ENCODE measurements around the gene ADGRF5. TPM values are rescaled to one million over a fixed set of nuclear protein-coding genes. Genes with fewer than 3 reads are reported as not detected.

The ADGRF5 gene, protein sequence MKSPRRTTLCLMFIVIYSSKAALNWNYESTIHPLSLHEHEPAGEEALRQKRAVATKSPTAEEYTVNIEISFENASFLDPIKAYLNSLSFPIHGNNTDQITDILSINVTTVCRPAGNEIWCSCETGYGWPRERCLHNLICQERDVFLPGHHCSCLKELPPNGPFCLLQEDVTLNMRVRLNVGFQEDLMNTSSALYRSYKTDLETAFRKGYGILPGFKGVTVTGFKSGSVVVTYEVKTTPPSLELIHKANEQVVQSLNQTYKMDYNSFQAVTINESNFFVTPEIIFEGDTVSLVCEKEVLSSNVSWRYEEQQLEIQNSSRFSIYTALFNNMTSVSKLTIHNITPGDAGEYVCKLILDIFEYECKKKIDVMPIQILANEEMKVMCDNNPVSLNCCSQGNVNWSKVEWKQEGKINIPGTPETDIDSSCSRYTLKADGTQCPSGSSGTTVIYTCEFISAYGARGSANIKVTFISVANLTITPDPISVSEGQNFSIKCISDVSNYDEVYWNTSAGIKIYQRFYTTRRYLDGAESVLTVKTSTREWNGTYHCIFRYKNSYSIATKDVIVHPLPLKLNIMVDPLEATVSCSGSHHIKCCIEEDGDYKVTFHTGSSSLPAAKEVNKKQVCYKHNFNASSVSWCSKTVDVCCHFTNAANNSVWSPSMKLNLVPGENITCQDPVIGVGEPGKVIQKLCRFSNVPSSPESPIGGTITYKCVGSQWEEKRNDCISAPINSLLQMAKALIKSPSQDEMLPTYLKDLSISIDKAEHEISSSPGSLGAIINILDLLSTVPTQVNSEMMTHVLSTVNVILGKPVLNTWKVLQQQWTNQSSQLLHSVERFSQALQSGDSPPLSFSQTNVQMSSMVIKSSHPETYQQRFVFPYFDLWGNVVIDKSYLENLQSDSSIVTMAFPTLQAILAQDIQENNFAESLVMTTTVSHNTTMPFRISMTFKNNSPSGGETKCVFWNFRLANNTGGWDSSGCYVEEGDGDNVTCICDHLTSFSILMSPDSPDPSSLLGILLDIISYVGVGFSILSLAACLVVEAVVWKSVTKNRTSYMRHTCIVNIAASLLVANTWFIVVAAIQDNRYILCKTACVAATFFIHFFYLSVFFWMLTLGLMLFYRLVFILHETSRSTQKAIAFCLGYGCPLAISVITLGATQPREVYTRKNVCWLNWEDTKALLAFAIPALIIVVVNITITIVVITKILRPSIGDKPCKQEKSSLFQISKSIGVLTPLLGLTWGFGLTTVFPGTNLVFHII (N-terminal part only)
- 10 to 100 TPM in 11 of 12 donors, not detected in 1; 16.0 to 32.7 (median 26.6) TPM for polyA plus RNA-seq (ENCODE audit: insufficient read length in 12 of 12)
- long read RNA-seq, donor 1, result 0 reads
- long read RNA-seq, donor 2, full-length matches to known transcripts, result 1 of 1 reads
- long read RNA-seq, donor 2, partial matches to known transcripts, result 0 of 1 reads
- long read RNA-seq, donor 2, other reads (novel, unspliced or antisense), result 0 of 1 reads
- long read RNA-seq, donor 3, result 0 reads
- long read RNA-seq, donor 4, result 0 reads
- long read RNA-seq, donor 5, full-length matches to known transcripts, result 1 of 13 reads
- long read RNA-seq, donor 5, partial matches to known transcripts, result 12 of 13 reads
- long read RNA-seq, donor 5, other reads (novel, unspliced or antisense), result 0 of 13 reads
- long read RNA-seq, donor 6, full-length matches to known transcripts, result 2 of 2 reads
- long read RNA-seq, donor 6, partial matches to known transcripts, result 0 of 2 reads
- long read RNA-seq, donor 6, other reads (novel, unspliced or antisense), result 0 of 2 reads
- long read RNA-seq, donor 7, result 0 reads
- long read RNA-seq, donor 8, result 0 reads
- long read RNA-seq, donor 9, full-length matches to known transcripts, result 1 of 1 reads
- long read RNA-seq, donor 9, partial matches to known transcripts, result 0 of 1 reads
- long read RNA-seq, donor 9, other reads (novel, unspliced or antisense), result 0 of 1 reads
- long read RNA-seq, donor 10, full-length matches to known transcripts, result 3 of 18 reads
- long read RNA-seq, donor 10, partial matches to known transcripts, result 15 of 18 reads
- long read RNA-seq, donor 10, other reads (novel, unspliced or antisense), result 0 of 18 reads
- long read RNA-seq, donor 11, full-length matches to known transcripts, result 1 of 7 reads
- long read RNA-seq, donor 11, partial matches to known transcripts, result 6 of 7 reads
- long read RNA-seq, donor 11, other reads (novel, unspliced or antisense), result 0 of 7 reads

DNA sequence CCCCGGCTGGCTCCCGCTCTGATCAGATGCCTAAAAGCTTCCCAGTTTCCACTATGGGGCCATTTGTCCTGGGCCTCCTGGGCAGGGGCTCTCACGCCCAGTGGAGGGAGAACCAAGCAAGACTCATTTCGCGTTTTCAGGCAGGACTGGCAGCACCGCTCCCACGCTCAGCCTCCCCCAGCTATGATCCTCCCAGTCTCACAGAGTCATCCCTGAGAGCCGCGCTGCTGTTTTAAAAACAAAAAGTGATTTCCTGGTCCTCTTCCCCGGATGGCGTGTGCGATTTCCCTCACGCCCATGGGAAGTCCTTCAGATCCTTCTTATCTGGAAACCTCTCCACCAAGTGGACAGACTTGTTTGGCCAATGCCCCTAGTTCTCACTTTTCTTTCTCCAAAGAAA is at the start of gene ADGRF5:
Gene ADGRF5 (minus strand): TSS at position 208 of the 400 bp plus-strand sequence. CDS start 15,176 bp downstream, outside the sequence.
- DNase-seq, result no peak

DNA sequence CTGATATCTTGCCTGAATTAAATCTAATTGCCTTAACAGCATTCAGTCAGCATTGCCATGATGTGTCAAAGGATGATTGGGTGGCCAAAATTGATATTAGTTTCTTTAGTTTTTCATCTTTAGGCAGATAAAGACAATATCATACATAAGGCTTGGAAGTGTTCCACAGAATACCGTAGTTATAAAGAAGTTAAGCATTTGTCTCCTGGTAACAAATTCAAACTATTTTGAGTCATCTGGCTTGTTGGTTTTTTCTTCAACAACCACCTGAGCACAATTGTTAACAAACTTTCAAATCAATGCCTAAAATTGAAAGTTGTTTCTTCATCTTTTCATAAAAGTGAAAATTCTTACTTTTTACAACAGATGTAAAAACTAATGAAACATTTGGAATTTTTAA is 47.5 kb upstream of the ADGRF5 start:
- DNase-seq, result no peak

DNA sequence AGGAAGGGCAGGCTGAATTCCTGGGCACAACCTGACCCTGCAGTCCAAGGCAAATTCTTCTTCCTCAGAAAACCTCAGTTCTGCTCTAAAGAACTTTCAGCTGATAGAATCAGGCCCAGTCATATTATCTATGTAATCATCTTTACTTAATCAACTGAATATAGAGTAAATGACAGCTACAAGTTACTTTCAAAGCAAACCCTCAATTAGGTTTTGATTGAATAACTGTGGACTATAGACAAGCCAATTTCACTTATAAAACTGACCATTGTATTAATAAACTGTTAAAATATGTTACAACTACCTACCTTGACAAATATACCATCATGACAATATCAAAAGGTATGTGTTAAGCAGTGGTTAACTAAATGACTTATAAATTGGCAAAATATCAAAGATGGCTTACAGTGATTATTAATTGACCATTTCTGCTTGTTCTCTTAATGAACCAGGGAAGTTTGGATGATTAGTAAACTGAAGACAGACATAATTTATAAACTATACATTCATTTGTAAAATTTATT is 46.1 kb upstream of the ADGRF5 start:
- no peak for DNase-seq

DNA sequence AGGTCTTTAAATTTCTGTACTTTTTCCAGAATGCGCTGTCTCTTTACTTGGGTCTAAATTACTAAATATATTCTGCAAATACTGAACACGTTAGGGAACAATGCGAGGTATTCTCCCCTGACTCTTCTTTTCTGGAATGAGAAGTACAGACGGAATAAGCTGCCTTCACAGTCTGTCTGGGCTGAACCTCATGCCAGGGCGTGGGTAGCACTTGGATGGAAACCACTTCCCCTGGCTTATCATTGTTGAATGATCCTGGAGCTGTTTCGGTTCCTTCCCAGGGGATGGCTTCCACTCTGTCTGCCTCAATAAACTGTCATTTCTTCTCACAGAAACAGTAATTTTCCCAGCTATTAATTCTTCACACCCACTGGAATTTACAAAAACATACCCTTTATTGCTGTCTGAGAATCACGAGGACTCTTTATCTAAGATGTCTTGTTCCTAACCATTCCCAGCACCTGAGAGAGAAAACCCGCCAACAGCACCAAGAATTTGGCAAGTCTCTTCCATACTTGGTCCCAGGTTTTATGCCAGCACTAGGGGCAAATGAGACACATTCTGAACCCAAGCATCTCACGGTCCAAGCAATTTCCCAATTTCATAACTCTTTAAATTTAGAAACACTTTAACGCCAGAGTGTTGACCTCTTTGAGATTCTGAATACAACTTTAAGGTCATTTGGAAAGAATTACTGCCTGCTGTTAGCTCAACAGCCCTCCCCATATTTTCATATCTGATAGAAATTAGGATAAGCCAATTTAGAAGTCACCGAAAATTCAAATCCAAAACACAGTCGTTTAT is 43.2 kb upstream of the ADGRF5 start:
- DNase-seq, result no peak

DNA sequence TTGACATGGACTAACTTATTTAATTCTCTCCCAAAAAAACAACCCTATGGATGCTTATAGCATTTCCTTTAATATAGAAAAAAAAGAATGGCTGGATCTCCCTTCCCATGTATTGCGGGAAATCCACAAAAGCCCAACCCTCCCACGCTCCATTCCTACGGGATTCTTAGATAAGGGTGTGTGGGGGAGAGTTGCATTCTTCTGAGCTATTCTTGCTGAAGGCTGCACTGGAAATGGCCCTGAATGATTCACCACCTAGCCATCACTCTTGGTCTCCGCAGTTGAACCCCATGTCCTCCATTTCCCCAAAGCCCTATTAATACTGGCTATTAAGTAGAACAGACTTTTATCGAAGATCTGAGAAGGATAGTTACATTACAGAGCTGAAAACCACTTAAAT is 41.9 kb upstream of the ADGRF5 start:
- DNase-seq, result no peak

DNA sequence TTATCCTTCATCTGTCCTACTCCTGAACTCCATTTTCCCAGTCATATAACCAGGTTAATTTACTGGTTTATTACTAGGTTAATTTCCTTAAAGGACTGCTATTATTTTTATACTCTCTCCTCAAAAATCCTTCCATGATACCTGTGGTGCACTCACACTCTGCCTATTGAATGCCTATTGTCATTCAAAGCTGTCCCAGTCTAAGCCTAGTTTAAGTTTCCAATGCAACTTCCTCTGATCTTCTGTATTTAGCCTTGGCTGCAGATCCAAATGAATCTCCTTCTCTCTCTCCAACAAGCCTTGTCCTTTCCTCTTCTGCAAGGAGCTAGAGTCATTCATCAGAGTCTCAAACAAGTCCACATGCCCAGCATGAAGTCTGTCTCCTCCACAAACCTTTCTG is 41.3 kb upstream of the ADGRF5 start:
- DNase-seq, result no peak

DNA sequence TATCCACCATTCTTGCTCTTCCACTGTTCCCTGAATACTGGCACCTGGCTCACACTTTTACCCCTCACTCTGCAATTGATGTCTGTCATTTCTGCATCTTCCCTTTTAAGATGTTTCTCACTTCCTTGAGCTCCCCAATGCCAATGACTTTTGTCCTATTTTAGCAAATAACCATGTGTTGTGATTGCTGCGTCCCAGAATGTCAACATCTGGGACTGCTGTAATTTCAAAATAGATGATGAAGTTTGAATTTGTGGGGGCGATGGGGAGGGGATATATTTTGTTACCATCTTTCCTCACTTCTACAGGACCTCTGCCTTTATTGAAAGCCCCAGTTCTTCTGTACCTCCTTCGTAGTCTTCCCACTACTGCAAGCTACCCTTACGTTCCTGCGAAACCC is 40.0 kb upstream of the ADGRF5 start:
- no peak for DNase-seq

DNA sequence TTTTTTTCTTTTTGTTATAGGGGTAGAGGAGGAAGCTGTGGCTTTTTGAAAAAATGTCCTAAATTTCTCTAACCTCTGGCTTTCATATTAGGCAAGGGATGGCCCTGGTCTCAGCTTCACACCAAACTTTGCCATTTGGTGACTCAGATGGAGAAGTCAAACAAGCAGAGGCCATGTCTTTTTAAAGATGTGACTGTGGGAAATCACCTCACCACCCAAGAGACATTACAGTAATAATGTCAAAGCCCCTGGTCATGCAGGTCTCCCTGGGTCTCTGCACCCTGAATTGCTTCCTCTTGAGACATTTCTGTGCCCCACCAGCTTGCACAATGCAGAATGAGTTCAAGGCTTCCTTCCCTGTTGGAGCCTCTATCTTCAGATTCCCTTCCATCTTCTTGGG is 39.5 kb upstream of the ADGRF5 start:
- DNase-seq, result no peak

DNA sequence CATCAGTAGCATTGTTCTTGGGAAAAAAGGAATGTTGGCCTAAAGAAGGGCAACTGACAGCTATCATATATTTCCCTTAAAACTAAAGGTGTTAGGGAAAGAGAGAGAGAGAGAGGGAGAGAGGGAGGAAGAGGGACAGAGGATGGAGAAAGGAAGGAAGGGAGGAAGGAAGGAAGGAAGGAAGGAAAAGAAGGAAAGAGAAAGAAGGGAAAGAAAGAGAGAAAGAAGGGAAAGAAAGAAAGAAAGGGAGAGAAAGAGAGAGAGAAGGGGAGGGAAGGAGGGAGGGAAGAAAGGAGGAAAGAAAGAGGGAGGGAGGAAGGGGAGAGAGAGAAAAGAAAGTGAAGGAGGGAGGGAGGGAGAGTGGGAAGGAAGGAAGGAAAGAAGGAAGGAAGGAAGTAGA is 37.7 kb upstream of the ADGRF5 start:
- no peak for DNase-seq

DNA sequence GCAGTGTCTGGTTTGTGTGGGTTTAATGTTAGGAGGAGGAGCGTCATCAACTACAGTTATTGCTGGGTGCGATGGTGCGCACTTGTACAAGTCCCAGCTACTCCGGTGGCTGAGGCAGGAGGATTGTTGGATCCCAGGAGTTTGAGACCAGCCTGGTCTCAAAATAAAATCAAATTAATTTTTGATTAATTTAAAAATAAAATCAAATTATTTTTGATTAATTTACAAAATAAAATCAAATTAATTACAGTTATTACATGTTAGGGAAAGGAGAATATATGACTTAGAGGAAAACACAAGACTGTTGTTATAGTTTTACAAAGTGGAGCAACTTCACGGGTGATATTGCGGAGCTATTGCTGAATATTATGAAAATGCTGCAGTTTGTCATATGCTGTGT is 34.7 kb upstream of the ADGRF5 start:
- no peak for DNase-seq

DNA sequence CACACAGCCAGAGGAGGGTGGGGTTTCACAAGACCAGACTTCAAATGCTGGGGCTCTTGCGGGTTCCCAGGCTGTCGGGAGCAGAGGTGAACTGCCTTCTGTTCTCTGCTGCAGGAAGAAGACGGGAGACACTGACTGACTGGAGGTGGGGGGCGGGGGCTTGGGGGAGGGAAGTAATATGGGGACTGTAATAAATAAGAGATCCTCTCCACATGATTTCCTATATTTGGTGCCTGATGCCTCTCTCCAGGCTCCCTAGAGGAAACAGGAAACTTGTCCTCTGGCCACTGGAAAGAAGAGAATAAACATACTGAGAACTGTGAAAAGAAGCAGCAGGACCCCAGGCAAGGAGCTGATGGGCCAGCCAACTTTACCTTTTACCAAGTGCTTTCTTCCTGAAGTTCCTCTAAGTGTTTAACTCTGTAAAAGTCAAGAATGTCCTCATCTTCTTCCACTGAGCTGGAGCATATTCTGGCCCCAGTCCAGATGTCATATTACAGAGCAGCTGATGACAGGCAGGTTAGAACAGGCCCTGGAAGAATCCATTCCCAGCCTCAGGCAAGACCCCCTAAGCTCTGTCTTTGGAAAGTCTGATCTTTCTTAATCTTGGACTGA is 33.2 kb upstream of the ADGRF5 start:
- DNase-seq, result no peak

DNA sequence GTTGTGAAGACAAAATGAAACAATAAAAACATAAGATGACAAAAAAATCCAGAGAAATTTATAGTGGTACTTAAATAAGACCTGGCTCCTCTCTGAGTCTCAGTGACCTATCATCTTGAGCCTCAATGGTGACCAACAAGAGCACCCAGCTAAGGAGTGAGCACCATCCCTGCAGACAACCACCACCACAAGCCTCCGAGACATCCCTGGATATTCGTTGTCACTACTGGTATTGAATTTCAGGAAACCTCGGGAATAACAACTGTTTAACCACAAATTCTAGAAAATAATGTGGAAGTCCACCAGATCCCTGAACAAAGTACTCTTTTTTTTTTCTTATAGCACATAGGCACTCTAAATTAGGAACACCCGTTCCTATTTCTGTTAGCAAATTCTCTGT is 32.2 kb upstream of the ADGRF5 start:
- no peak for DNase-seq

DNA sequence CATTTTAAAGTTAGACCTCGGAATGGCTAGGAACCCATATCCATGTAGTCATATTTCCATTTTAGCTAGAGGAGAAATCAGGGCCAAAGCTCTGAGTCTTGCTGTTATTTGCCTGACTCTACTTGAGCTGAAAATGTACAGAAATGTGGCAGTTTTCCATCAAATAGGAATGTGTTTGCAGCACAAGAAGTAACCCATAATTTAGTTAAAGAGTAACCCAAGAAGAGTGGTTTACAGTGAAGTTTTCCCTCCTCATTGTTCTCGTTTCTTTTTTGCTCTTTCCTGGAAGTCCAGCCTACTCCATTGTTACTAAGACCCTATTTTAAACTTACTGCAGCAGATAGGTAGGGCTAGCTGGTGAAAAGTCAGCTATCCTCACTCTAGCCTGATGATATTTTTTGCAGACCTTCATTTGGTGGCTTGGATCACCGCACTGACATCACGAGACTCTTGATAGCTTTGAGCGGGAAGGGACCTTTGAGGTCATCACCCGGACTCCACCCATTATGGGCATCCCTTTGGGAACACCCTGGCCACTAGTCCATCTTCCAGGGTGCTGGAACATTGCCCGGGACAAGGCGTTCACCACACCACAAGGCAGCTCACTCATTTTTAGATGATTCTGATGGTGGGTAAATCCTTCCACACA is 28.0 kb upstream of the ADGRF5 start:
- DNase-seq, result no peak

DNA sequence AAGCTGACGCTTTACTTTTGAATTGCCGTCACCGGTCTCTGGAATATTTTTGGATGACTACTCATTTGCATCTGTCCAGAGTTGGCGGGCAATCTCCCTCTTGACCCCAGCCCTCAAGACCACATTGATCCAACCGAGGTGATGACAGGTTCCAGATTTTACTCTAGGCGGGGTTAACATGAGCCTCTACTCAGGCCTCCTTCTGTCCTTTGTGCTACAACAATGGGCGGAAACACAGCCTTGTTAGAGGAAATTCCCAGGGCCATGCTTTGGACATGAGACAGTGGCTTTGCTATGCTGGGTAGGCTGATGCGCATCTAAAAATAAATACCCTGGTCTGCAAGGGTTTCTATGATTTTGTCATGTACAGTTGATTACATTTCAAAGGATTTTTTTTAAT is 27.0 kb upstream of the ADGRF5 start:
- no peak for DNase-seq

DNA sequence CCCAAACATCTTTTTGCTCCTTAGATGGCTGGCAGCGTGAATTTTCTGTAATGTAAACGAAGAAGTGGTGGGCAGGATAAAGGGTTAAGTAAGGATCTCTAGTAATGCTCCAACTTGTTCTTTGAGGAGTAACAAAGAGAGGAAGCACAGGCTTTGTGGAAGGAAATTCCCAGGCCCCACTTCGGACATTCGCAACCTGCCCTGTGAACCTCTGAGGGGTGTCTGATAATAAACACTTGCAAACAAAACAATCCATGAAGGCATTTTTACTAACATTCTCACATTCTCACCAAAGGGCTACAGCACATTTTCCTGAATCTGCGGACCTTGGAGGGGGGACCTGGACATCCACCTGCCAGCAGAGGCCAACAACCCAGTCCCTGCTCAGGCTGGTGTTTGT is 25.8 kb upstream of the ADGRF5 start:
- no peak for DNase-seq

DNA sequence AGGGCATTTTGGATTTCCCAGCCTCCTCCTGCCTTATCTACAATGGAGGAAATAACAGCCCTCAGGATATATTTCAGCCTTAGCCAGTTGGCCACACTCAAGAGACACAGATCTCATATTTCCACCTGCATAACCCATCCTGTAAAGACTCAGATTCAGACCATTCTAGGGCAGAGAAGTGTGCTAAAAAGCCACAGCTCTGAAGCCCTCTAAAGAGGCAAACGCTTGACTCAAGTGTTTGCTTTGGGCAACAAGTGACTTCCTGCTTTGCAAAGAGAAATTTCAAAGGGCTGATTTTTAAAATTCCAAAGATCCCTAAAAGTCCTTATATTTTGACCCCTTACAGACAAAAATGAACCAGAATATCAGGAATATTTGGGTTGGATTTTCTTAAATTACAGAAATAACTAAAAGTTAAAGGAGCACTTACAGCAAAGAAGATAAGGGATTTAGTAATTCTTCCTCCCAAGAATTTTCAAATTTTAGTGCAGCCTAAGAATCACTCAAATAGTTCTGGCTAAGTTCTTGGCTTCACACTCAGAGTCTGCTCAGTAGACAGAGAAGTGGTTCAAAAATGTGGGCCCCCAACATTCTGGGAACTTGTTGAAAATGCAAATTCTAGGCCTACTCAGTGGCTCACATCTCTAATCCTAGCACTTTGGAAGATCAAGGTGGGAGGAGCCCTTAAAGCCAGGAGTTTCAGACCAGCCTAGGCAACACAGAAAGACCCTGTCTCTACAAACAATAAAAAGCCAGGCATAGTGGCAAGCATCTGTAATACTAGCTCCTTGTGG is 18.9 kb upstream of the ADGRF5 start:
- DNase-seq, result no peak

DNA sequence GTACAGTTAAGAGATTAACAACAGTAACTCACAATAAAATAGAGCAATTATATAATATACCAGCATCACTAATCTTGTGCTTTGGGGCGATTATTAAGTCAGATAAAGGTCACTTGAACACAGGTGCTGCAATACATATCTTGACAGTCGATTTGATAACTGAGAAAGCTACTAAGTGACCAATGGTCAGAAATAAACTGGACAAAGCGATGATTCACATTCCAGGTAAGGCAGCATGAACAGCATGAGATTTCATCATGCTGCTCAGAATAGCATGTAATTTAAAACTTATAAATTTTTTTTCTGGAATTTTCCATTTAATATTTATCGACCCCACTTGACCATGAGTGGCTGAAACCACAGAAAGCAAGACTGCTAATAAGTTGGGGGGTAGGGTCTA is 15.9 kb upstream of the ADGRF5 start:
- no peak for DNase-seq
